ENCODE results near the gene GOPC. TPM values are rescaled to one million over a fixed set of nuclear protein-coding genes. Genes with fewer than 3 reads are reported as not detected.
A peak's percentile ranks its signal among the peaks of the same experiment; 100 is the strongest.

Gene GOPC
- total and polyA plus RNA-seq, 2 donors (not counting 1 experiment from before 2014, with no cell fraction given): 8.9 to 26.7 TPM

- H3K4me3 Mint-ChIP-seq: no peak overlapping the region
- H3K9me3 ChIP-seq (ENCODE audit: control extremely low read depth in 1 of 3, control insufficient read depth in 2 of 3, insufficient read depth in 1 of 3, low read length in 2 of 3): no peaks in the 10 kb centered on the region
- H3K27me3 Mint-ChIP-seq: peaks cover 12% of the 10 kb centered on the region
- H3K4me1 Mint-ChIP-seq: peaks cover 41% of the 10 kb centered on the region
- H3K36me3 ChIP-seq (replicated peaks in 1 of 2; ENCODE audit: control extremely low read depth in 1 of 2, control insufficient read depth in 1 of 2, extremely low read depth in 1 of 2, insufficient read depth in 2 of 2, low read length in 1 of 2): no peaks in the 10 kb centered on the region
- no peaks in the 10 kb centered on the region for H4K20me1 ChIP-seq (ENCODE audit: control insufficient read depth, insufficient read depth, low read length, poor library complexity, severe bottlenecking)
- no peak overlapping the region for H3K9ac ChIP-seq (ENCODE audit: low read length)
- CTCF ChIA-PET: interaction anchor here (1.0 to 3.4 kb wide), 17 partner anchors 13 to 1474 kb away, joined by 3 to 64 read pairs (median 5); no protein-coding TSS in a partner anchor
- H2AFZ ChIP-seq (ENCODE audit: insufficient read depth, low read depth, low read length, poor library complexity, severe bottlenecking): no peak overlapping the region
- no peaks in the 10 kb centered on the region for H3K9me3 Mint-ChIP-seq (ENCODE audit: insufficient read depth)
- no peak overlapping the region for H3K27ac Mint-ChIP-seq
- POLR2A ChIA-PET: no interaction called here
- intact Hi-C loops (cut with micrococcal nuclease): loop anchor here (2.0 to 5.0 kb wide), 5 partner anchors 47 to 1743 kb away; partner anchors contain the start of genes ASF1A, KPNA5, MAN1A1 and MCM9
- no peak overlapping the region for H3K4me3 ChIP-seq (ENCODE audit: control extremely low read depth in 1 of 5, extremely low read depth in 1 of 5, insufficient read depth in 1 of 5, low read depth in 2 of 5, low read length in 4 of 5)
- 100% methylated on average over 2 of the region's 2 CpGs for WGBS (ENCODE audit: insufficient coverage)
- H3K4me1 ChIP-seq (ENCODE audit: control insufficient read depth in 2 of 2, insufficient read depth in 2 of 2, low read length in 2 of 2): peaks cover 20 to 25% of the 10 kb centered on the region in 2 donors
- no peak overlapping the region for H3K27ac ChIP-seq (ENCODE audit: low read length in 2 of 2)
- DNase-seq (no peak), ATAC-seq (ENCODE audit: low read depth) (no peak)
- no peaks in the 10 kb centered on the region for H3K27me3 ChIP-seq (replicated peaks in 1 of 4; ENCODE audit: control extremely low read depth in 1 of 4, control insufficient read depth in 3 of 4, insufficient read depth in 4 of 4, low read length in 3 of 4)
- no peak overlapping the region for H3K4me2 ChIP-seq (replicated peaks; ENCODE audit: low read depth, low read length, poor library complexity, severe bottlenecking)
- TF ChIP-seq EZH2 (IDR thresholded peaks at IDR 0.05; ENCODE audit: borderline replicate concordance, insufficient read depth, low read depth, low read length, poor library complexity, severe bottlenecking): no peak
- no peak for TF ChIP-seq CTCF (IDR thresholded peaks at IDR 0.05)
- H3K79me2 ChIP-seq (ENCODE audit: control insufficient read depth, insufficient read depth, low read length): peaks cover 36% of the 10 kb centered on the region
Measured at GRCh38 chr6:117603821-117604220, 1.5 kb upstream of the GOPC start.

- POLR2A ChIA-PET: interaction anchor here (1.1 kb wide), 1 partner anchor 1324 kb away, joined by 3 read pairs; no protein-coding TSS in a partner anchor
- intact Hi-C loops (cut with micrococcal nuclease): loop anchor here (1.0 to 5.0 kb wide), 6 partner anchors 72 to 1744 kb away; partner anchors contain the start of genes ASF1A, CEP85L, KPNA5 and MAN1A1
- H3K4me1 ChIP-seq (ENCODE audit: control insufficient read depth in 2 of 2, insufficient read depth in 2 of 2, low read length in 2 of 2): peaks cover 20 to 25% of the 10 kb centered on the region in 2 donors
- H3K27ac ChIP-seq (ENCODE audit: low read length in 2 of 2): peak overlapping the region; percentile 70 to 80
- ATAC-seq (ENCODE audit: low read depth) (no peak), DNase-seq (no peak)
- Mint-ChIP-seq H3K27ac (peak overlapping the region; percentile 97), H3K9me3 (ENCODE audit: insufficient read depth) (no peaks in the 10 kb centered on the region), H3K4me1 (peaks cover 47% of the 10 kb centered on the region), H3K27me3 (peaks cover 8% of the 10 kb centered on the region), H3K4me3 (peak overlapping the region; percentile 100)
- H3K4me2 ChIP-seq (replicated peaks; ENCODE audit: low read depth, low read length, poor library complexity, severe bottlenecking): peak overlapping the region; percentile 84
- no peaks in the 10 kb centered on the region for H3K9me3 ChIP-seq (ENCODE audit: control extremely low read depth in 1 of 3, control insufficient read depth in 2 of 3, insufficient read depth in 1 of 3, low read length in 2 of 3)
- 27% methylated on average over 3 of the region's 12 CpGs for WGBS (ENCODE audit: insufficient coverage)
- peak overlapping the region; percentile 96 for H2AFZ ChIP-seq (ENCODE audit: insufficient read depth, low read depth, low read length, poor library complexity, severe bottlenecking)
- H3K79me2 ChIP-seq (ENCODE audit: control insufficient read depth, insufficient read depth, low read length): peaks cover 44% of the 10 kb centered on the region
- H3K27me3 ChIP-seq (replicated peaks in 1 of 4; ENCODE audit: control extremely low read depth in 1 of 4, control insufficient read depth in 3 of 4, insufficient read depth in 4 of 4, low read length in 3 of 4): no peaks in the 10 kb centered on the region
- peak overlapping the region; percentile 86 to 96 (median 91) for H3K4me3 ChIP-seq (ENCODE audit: control extremely low read depth in 1 of 5, extremely low read depth in 1 of 5, insufficient read depth in 1 of 5, low read depth in 2 of 5, low read length in 4 of 5)
- TF ChIP-seq EZH2 (IDR thresholded peaks at IDR 0.05; ENCODE audit: borderline replicate concordance, insufficient read depth, low read depth, low read length, poor library complexity, severe bottlenecking): no peak
- no peak for TF ChIP-seq CTCF (IDR thresholded peaks at IDR 0.05)
- CTCF ChIA-PET: interaction anchor here (1.0 to 1.4 kb wide), 6 partner anchors 28 to 256 kb away, joined by 3 to 11 read pairs (median 4); no protein-coding TSS in a partner anchor
- peaks cover 7% of the 10 kb centered on the region for H4K20me1 ChIP-seq (ENCODE audit: control insufficient read depth, insufficient read depth, low read length, poor library complexity, severe bottlenecking)
- H3K36me3 ChIP-seq (replicated peaks in 1 of 2; ENCODE audit: control extremely low read depth in 1 of 2, control insufficient read depth in 1 of 2, extremely low read depth in 1 of 2, insufficient read depth in 2 of 2, low read length in 1 of 2): no peaks in the 10 kb centered on the region
- H3K9ac ChIP-seq (ENCODE audit: low read length): peak overlapping the region; percentile 81
Measured at GRCh38 chr6:117602899-117603588, 733 bp upstream of the GOPC start.
